ENCODE results near the gene ADAM11. TPM values are rescaled to one million over a fixed set of nuclear protein-coding genes. Genes with fewer than 3 reads are reported as not detected.

Gene ADAM11
- total and polyA plus RNA-seq, 2 of the 13 experiments (the other 11 are each of a cell fraction or from before 2014, with no cell fraction given), result 0.38 to 0.91 TPM

GRCh38 chr17:44830359-44831288 lies 71.8 kb downstream of the ADAM11 start (continued):
- TF ChIP-seq MXD1 (CRISPR knock-in tag; IDR thresholded peaks at IDR 0.05) (peak; percentile 53; the same call in 1 of the 2 replicates), CHCHD3 (CRISPR knock-in tag; IDR thresholded peaks at IDR 0.05) (peak; percentile 75; the same call in 1 of the 2 replicates), CEBPG (CRISPR knock-in tag; IDR thresholded peaks at IDR 0.05) (no peak), PPARG (CRISPR knock-in tag; conservative IDR thresholded peaks at IDR 0.05) (no peak), ATF7-NPFF (CRISPR knock-in tag; IDR thresholded peaks at IDR 0.05; ENCODE audit: low read depth) (peak; percentile 68; the same call in 1 of the 2 replicates), ZFY (CRISPR knock-in tag; IDR thresholded peaks at IDR 0.05) (peak; percentile 27; the same call in 1 of the 2 replicates), FOXM1 (CRISPR knock-in tag; IDR thresholded peaks at IDR 0.05) (no peak), ZNF124 (CRISPR knock-in tag; IDR thresholded peaks at IDR 0.05) (no peak), THRA (CRISPR knock-in tag; IDR thresholded peaks at IDR 0.05; ENCODE audit: borderline replicate concordance) (no peak), AFF4 (CRISPR knock-in tag; IDR thresholded peaks at IDR 0.05) (no peak), ZNF326 (CRISPR knock-in tag; IDR thresholded peaks at IDR 0.05; ENCODE audit: borderline replicate concordance) (no peak), HOXA5 (CRISPR knock-in tag; IDR thresholded peaks at IDR 0.05) (0 out of 2 replicates have a peak, but pooled peaks have one; percentile 2), MXD4 (CRISPR knock-in tag; IDR thresholded peaks at IDR 0.05) (no peak), ZNF850 (CRISPR knock-in tag; conservative IDR thresholded peaks at IDR 0.05) (no peak), ARID4A (CRISPR knock-in tag; IDR thresholded peaks at IDR 0.05; ENCODE audit: borderline replicate concordance) (peak; percentile 30; the same call in 1 of the 2 replicates), EZH2 (conservative IDR thresholded peaks at IDR 0.05; ENCODE audit: low read depth, low read length) (peak; percentile 97), ZUFSP (CRISPR knock-in tag; IDR thresholded peaks at IDR 0.05; ENCODE audit: borderline replicate concordance) (no peak)
